ENCODE measurements around the gene KRT86. TPM values are rescaled to one million over a fixed set of nuclear protein-coding genes. Genes with fewer than 3 reads are reported as not detected.
A peak's percentile ranks its signal among the peaks of the same experiment; 100 is the strongest.
"Not testable (repeated sequence)": the region's sequence is repeated elsewhere in the genome, so short reads cannot be mapped to it uniquely, and the experiment has no call there.

Gene KRT86
- total and polyA plus RNA-seq, 10 donors = 0.08 to 0.26 (median 0.13) TPM; not detected in 6

DNA sequence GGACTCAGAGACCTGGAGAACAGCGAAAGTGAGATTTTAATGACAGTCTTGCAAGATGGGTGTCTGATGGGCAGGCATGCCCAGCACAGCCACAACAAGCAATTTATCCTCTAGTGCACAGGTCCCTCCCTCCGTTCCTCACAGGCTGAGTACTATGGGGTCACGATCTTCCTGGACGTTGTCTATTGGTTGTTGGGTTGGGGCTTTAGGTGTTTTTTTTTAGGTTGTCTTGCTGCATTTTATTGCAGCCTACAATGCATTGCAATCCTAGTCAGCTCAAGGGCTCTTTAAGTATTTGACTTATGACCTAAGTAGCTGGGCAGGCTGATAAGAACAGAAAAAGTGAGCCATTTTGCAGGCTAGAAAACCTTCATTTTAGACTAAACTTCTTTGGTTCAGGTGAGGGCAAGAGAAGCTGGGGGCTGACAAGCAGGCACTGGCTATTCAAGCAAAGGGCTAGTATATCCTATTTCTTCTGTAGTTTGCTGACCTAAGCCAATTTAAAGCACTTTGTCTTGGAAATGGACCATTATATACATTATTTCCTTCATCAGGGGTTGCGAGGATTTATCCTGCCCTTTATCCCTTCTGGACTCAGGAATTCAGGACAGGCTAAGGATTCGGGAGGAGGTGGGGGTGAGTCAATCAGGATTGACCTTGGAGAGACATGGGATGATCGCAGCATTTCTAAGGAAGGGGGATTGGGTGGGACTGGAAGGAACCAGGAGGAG lies 35.4 kb upstream of the KRT86 start:
- H3K9me3 ChIP-seq = no peaks in the 10 kb centered on the region
- 83 to 89% (median 87%) methylated on average over 7 of the region's 7 CpGs for WGBS, 5 donors
- H3K4me1 ChIP-seq = peaks cover 3 to 9% (median 7%) of the 10 kb centered on the region in 6 donors
- no peak overlapping the region for H3K4me3 ChIP-seq
- TF ChIP-seq POLR2AphosphoS5 (IDR thresholded peaks at IDR 0.05) (no peak), POLR2A (IDR thresholded peaks at IDR 0.05) (no peak)
- TF ChIP-seq, protein P1, sequence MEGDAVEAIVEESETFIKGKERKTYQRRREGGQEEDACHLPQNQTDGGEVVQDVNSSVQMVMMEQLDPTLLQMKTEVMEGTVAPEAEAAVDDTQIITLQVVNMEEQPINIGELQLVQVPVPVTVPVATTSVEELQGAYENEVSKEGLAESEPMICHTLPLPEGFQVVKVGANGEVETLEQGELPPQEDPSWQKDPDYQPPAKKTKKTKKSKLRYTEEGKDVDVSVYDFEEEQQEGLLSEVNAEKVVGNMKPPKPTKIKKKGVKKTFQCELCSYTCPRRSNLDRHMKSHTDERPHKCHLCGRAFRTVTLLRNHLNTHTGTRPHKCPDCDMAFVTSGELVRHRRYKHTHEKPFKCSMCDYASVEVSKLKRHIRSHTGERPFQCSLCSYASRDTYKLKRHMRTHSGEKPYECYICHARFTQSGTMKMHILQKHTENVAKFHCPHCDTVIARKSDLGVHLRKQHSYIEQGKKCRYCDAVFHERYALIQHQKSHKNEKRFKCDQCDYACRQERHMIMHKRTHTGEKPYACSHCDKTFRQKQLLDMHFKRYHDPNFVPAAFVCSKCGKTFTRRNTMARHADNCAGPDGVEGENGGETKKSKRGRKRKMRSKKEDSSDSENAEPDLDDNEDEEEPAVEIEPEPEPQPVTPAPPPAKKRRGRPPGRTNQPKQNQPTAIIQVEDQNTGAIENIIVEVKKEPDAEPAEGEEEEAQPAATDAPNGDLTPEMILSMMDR (IDR thresholded peaks at IDR 0.05 in 8 of 11, conservative IDR thresholded peaks at IDR 0.05 in 3 of 11) = no peak
- DNase-seq = peak; percentile 14
- intact Hi-C loops (cut with DNase I; ENCODE audit: low total_unique reads) = no loop called here
- H3K27me3 ChIP-seq (replicated peaks in 1 of 7) = peaks cover 0 to 24% (median 8%) of the 10 kb centered on the region in 7 donors
- H3K27ac ChIP-seq = no peak overlapping the region
- no peaks in the 10 kb centered on the region for H3K36me3 ChIP-seq

DNA sequence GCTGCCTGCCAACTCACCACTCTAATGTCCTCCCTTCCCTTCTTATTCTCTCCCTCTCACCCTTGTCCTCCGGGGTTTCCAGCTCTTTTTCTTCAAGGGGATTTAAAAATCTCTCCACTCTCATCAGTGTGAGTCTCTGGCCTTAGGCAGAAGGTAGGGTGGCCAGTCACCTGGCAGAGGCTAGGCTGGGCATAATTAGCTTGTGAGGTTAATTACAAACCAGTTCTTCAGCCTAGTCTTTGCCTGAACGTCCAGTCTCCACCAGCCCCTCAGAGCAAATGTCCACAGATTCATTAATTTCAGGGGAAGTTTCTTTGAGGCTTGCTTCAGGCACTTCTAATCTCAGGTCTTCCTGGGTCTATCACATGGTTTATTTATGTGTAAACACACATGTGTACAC lies 34.7 kb upstream of the KRT86 start:
- H3K27me3 ChIP-seq (replicated peaks in 1 of 7) = peaks cover 0 to 17% (median 7%) of the 10 kb centered on the region in 7 donors
- no peaks in the 10 kb centered on the region for H3K36me3 ChIP-seq
- intact Hi-C loops (cut with DNase I; ENCODE audit: low total_unique reads) = no loop called here
- H3K4me3 ChIP-seq = no peak overlapping the region
- no peaks in the 10 kb centered on the region for H3K9me3 ChIP-seq
- WGBS, 5 donors = 66 to 81% (median 78%) methylated on average over 2 of the region's 2 CpGs
- peaks cover 7 to 16% (median 13%) of the 10 kb centered on the region in 6 donors for H3K4me1 ChIP-seq
- TF ChIP-seq, protein P1 (IDR thresholded peaks at IDR 0.05 in 8 of 11, conservative IDR thresholded peaks at IDR 0.05 in 3 of 11) = no peak
- TF ChIP-seq POLR2AphosphoS5 (IDR thresholded peaks at IDR 0.05) = no peak
- no peak for TF ChIP-seq POLR2A (IDR thresholded peaks at IDR 0.05)
- DNase-seq = no peak
- no peak overlapping the region for H3K27ac ChIP-seq

DNA sequence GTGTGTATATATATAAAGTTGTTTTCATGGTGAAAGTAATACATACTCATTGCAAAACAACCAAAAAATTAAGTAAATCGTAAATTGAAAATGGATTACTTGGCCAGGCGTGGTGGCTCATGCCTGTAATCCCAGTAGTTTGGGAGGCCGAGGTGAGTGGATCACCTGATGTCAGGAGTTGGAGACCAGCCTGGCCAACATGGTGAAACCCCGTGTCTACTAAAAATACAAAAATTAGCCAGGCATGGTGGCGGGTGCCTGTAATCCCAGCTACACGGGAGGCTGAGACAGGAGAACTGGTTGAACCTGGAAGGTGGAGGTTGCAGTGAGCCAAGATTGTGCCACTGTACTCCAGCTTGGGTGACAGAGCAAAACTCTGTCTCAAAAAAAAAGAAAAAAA lies 34.2 kb upstream of the KRT86 start:
- H3K36me3 ChIP-seq; intact Hi-C loops (cut with DNase I; ENCODE audit: low total_unique reads); H3K27ac ChIP-seq; H3K4me3 ChIP-seq; DNase-seq; H3K9me3 ChIP-seq: not testable (repeated sequence)
- H3K4me1 ChIP-seq = peaks cover 7 to 17% (median 13%) of the 10 kb centered on the region in 6 donors
- WGBS, 5 donors = 84 to 91% (median 89%) methylated on average over 6 of the region's 6 CpGs
- peaks cover 0 to 13% (median 2%) of the 10 kb centered on the region in 7 donors for H3K27me3 ChIP-seq (replicated peaks in 1 of 7)

DNA sequence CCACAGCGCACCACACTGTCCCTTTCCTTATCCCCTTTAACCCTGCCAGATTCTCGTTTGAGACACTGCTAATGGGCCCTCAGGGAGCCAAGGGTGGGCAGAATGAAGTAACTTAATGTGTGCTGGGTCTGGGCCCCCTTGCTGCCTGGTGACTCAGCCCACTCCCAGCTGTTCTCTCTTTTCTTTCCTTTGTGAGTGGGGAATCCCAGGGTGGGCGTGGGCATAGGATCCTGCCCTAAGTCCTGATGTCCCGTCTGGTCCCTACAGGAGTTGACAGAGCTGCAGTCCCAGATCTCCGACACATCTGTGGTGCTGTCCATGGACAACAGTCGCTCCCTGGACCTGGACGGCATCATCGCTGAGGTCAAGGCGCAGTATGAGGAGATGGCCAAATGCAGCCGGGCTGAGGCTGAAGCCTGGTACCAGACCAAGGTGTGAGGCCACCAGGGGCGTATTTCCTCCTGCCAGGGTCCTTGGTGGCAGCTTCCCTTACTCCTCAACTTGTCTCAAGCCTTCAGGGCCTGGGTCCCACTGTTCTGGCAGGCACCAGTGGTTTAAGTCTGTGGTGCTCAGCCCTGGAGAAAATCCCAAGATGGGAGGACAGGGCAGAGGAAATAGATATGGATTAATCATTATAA lies 33.1 kb upstream of the KRT86 start:
- intact Hi-C loops (cut with DNase I; ENCODE audit: low total_unique reads) = no loop called here
- Histone ChIP-seq H3K4me1 (peaks cover 7 to 17% (median 13%) of the 10 kb centered on the region in 6 donors), H3K36me3 (no peaks in the 10 kb centered on the region), H3K27me3 (replicated peaks in 1 of 7) (peaks cover 0 to 10% (median 0%) of the 10 kb centered on the region in 7 donors), H3K4me3 (no peak overlapping the region), H3K9me3 (no peaks in the 10 kb centered on the region), H3K27ac (no peak overlapping the region)
- WGBS, 5 donors = 72 to 88% (median 80%) methylated on average over 7 to 11 of the region's 11 CpGs
- TF ChIP-seq POLR2AphosphoS5 (IDR thresholded peaks at IDR 0.05) (no peak), POLR2A (IDR thresholded peaks at IDR 0.05) (no peak)
- TF ChIP-seq, protein P1 (IDR thresholded peaks at IDR 0.05 in 8 of 11, conservative IDR thresholded peaks at IDR 0.05 in 3 of 11) = no peak
- peak; percentile 58 for DNase-seq

Data from spleen (tissue), 11 donors.